NCI-H748 treated with DMSO at 0.1 percent for 48 hours (cell line): ENCODE data around the gene IQCN.

ENCODE experiments used
- DNase-seq: peaks from one replicate; lab custom pipeline; 2025; lab: John Stamatoyannopoulos, UW

IQCN gene

GRCh38 chr19:18287836-18288772 is 13.9 kb upstream of the IQCN start:
- DNase-seq = no peak

GRCh38 chr19:18286973-18287635 is 12.9 kb upstream of the IQCN start:
- no peak for DNase-seq

GRCh38 chr19:18284712-18285360 is 10.6 kb upstream of the IQCN start:
- DNase-seq = no peak

GRCh38 chr19:18283338-18283737 is 9.1 kb upstream of the IQCN start:
- no peak for DNase-seq

GRCh38 chr19:18282788-18283141 is 8.5 kb upstream of the IQCN start:
- DNase-seq = no peak

GRCh38 chr19:18282021-18282787 is 8.0 kb upstream of the IQCN start:
- peak; percentile 61 for DNase-seq

- peak; percentile 74 for DNase-seq
These were observed 7.1 kb upstream of the IQCN start, which contains the start of gene JUND for GRCh38 chr19:18281082-18282020. TSS of gene JUND (minus strand) at chr19:18281622. CDS start at chr19:18281484, 138 bp downstream.

GRCh38 chr19:18280247-18281081 is 6.2 kb upstream of the IQCN start:
- peak; percentile 13 for DNase-seq

- peak; percentile 81 for DNase-seq
These were observed 5.4 kb upstream of the IQCN start for GRCh38 chr19:18279516-18280246.

- DNase-seq = no peak
These were observed 4.9 kb upstream of the IQCN start for GRCh38 chr19:18279266-18279515.

- no peak for DNase-seq
These were observed 4.4 kb upstream of the IQCN start for GRCh38 chr19:18278521-18279265.

GRCh38 chr19:18274781-18275356 is 617 bp upstream of the IQCN start:
- DNase-seq = no peak

- no peak for DNase-seq
These were observed 562 bp downstream of the IQCN start for GRCh38 chr19:18273561-18274218.

GRCh38 chr19:18271433-18271841 is 2.8 kb downstream of the IQCN start:
- no peak for DNase-seq

GRCh38 chr19:18270326-18270725 is 3.9 kb downstream of the IQCN start:
- no peak for DNase-seq

- no peak for DNase-seq
These were observed 5.1 kb downstream of the IQCN start for GRCh38 chr19:18269070-18269723.
